MM.1S (cell line): ENCODE measurements around the gene PBX3.

Experiments
- DNase-seq: peaks from one replicate; pipeline ENCODE4 v3.0.0-alpha.2; 2015
- H2AFZ ChIP-seq: fragments of 300-600 bp; sonication (generic); 2 replicates; pipeline ENCODE4 v1.6.0; 2016; ENCODE audit warnings: antibody characterized with exemption, low read length
- H3F3A ChIP-seq: fragments of 300-600 bp; sonication (generic); 2 replicates; pipeline ENCODE4 v1.6.1; 2016; ENCODE audit warnings: mild to moderate bottlenecking, antibody characterized with exemption, low read length, moderate library complexity, mixed read lengths; ENCODE audit not compliant: insufficient read depth
- H3K27ac ChIP-seq: fragments of 300-600 bp; sonication (generic); 2 replicates; pipeline ENCODE4 v1.5.1; 2016; ENCODE audit warnings: mild to moderate bottlenecking, low read length
- H3K27me3 ChIP-seq: fragments of 300-600 bp; sonication (generic); replicated peaks from 2 replicates; pipeline ENCODE4 v1.6.0; 2016; ENCODE audit warnings: low read length; ENCODE audit not compliant: insufficient read depth
- H3K36me3 ChIP-seq: fragments of 300-600 bp; sonication (generic); replicated peaks from 2 replicates; pipeline ENCODE4 v1.6.1; 2016; ENCODE audit warnings: mild to moderate bottlenecking, low read length, mixed read lengths; ENCODE audit not compliant: insufficient read depth
- H3K4me1 ChIP-seq: fragments of 300-600 bp; sonication (generic); 2 replicates; pipeline ENCODE4 v1.6.1; 2016; ENCODE audit warnings: low read length, mixed read lengths
- H3K4me2 ChIP-seq: fragments of 300-600 bp; sonication (generic); 2 replicates; pipeline ENCODE4 v1.6.0; 2016; ENCODE audit warnings: low read depth, low read length
- H3K4me3 ChIP-seq: fragments of 300-600 bp; sonication (generic); 2 replicates; pipeline ENCODE4 v1.5.1; 2016; ENCODE audit warnings: low read length, mixed read lengths
- H3K79me2 ChIP-seq: fragments of 300-600 bp; sonication (generic); 2 replicates; pipeline ENCODE4 v1.6.1; 2016; ENCODE audit warnings: mixed run types, low read length, mixed read lengths
- H3K9ac ChIP-seq: fragments of 300-600 bp; sonication (generic); 2 replicates; pipeline ENCODE4 v1.6.1; 2016; ENCODE audit warnings: low read length, mixed read lengths
- H3K9me2 ChIP-seq: fragments of 300-600 bp; sonication (generic); replicated peaks from 2 replicates; pipeline ENCODE4 v1.6.1; 2016; ENCODE audit warnings: mild to moderate bottlenecking, low read length, mixed read lengths; ENCODE audit not compliant: insufficient read depth
- H3K9me3 ChIP-seq: fragments of 300-600 bp; sonication (generic); replicated peaks from 2 replicates; pipeline ENCODE4 v1.6.1; 2016; ENCODE audit warnings: mild to moderate bottlenecking, low read length, mixed read lengths; ENCODE audit not compliant: insufficient read depth
- H4K20me1 ChIP-seq: fragments of 300-600 bp; sonication (generic); 2 replicates; pipeline ENCODE4 v1.6.1; 2016; ENCODE audit warnings: mild to moderate bottlenecking, low read length, moderate library complexity, mixed read lengths; ENCODE audit not compliant: insufficient read depth
- EZH2 ChIP-seq: fragments of 300-600 bp; sonication (generic); optimal IDR thresholded peaks from 2 replicates; pipeline ENCODE3; 2017; ENCODE audit warnings: low read depth, mild to moderate bottlenecking, antibody characterized with exemption, low read length, mixed read lengths
- EZH2phosphoT487 ChIP-seq: fragments of 300-600 bp; sonication (generic); IDR thresholded peaks from 2 replicates; pipeline ENCODE4 v1.6.1; 2018; ENCODE audit warnings: antibody characterized with exemption, low read length
- TF ChIP-seq, protein P1 (sequence below): fragments of 300-600 bp; sonication (generic); IDR thresholded peaks from 2 replicates; pipeline ENCODE4 v1.5.1; 2016; ENCODE audit warnings: antibody characterized with exemption, low read length, mixed read lengths

Gene PBX3

DNA sequence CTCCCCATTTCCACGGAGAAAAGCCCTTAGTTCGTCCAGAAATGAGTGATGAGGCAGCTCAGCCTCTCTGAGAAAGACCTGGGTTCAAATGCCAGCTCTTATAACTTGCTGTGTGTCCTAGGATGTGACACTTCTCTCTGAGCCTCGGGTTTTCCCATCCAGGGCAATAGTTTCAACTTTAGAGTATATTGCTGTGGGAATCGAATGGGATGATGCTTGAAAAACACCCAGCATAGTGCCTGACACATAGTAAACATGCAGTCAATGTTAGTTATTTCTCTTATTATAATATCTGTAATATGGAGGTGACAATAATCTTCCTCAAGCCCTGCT lies 39.7 kb upstream of the PBX3 start:
- Histone ChIP-seq H3K36me3 (no peaks in the 10 kb centered on the region), H3K4me2 (peak overlapping the region; percentile 75), H3K27ac (0 out of 2 replicates have a peak overlapping the region, but pooled peaks have one; percentile 1), H3F3A (no peaks in the 10 kb centered on the region), H3K79me2 (peaks cover 45% of the 10 kb centered on the region), H3K4me3 (peak overlapping the region; percentile 78), H3K27me3 (no peaks in the 10 kb centered on the region), H2AFZ (peak overlapping the region; percentile 89), H3K4me1 (peaks cover 15% of the 10 kb centered on the region; the same call in 1 of the 2 replicates), H3K9me3 (no peaks in the 10 kb centered on the region), H4K20me1 (no peaks in the 10 kb centered on the region), H3K9me2 (no peaks in the 10 kb centered on the region), H3K9ac (peak overlapping the region; percentile 73)
- TF ChIP-seq EZH2 (no peak), EZH2phosphoT487 (no peak)
- TF ChIP-seq, protein P1, sequence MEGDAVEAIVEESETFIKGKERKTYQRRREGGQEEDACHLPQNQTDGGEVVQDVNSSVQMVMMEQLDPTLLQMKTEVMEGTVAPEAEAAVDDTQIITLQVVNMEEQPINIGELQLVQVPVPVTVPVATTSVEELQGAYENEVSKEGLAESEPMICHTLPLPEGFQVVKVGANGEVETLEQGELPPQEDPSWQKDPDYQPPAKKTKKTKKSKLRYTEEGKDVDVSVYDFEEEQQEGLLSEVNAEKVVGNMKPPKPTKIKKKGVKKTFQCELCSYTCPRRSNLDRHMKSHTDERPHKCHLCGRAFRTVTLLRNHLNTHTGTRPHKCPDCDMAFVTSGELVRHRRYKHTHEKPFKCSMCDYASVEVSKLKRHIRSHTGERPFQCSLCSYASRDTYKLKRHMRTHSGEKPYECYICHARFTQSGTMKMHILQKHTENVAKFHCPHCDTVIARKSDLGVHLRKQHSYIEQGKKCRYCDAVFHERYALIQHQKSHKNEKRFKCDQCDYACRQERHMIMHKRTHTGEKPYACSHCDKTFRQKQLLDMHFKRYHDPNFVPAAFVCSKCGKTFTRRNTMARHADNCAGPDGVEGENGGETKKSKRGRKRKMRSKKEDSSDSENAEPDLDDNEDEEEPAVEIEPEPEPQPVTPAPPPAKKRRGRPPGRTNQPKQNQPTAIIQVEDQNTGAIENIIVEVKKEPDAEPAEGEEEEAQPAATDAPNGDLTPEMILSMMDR: no peak
- DNase-seq: no peak

DNA sequence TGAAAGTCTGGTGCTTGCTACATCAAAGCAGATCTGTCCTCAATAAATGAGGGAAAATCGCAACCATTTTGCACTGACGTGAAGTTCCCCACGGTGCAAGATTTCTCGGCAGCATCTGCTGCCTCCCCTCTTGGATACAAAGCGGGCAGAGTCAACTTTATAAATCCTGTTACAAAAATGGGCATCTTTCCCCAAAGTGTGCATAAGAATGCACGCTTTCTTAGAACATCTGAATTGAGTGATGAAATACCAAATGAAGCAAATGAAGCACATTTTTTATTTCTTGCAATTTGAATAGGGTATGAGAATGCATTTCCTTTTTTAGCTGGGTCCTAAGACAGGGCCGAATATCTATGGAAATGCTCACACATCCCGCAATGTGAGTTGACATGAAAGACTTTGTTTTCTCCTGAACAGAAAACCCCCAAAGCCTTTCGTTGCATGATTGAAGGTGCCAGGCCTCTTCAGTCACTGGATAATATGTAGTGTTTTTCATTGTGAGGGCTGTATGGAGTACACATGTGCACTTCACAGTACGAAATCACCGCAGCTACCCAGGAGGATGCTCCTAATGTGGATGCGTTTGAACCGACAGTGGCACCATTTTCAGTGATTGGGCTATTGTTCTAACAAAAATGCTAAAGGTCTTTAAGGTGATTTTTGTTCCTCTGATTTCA lies 20.6 kb upstream of the PBX3 start:
- no peaks in the 10 kb centered on the region for H3K27me3 ChIP-seq
- H4K20me1 ChIP-seq: no peaks in the 10 kb centered on the region
- H3K79me2 ChIP-seq: no peaks in the 10 kb centered on the region
- TF ChIP-seq EZH2: no peak
- TF ChIP-seq, protein P1: no peak
- no peak for TF ChIP-seq EZH2phosphoT487
- no peak overlapping the region for H3K4me2 ChIP-seq
- H3K36me3 ChIP-seq: no peaks in the 10 kb centered on the region
- no peak for DNase-seq
- H3K4me1 ChIP-seq: no peaks in the 10 kb centered on the region
- no peak overlapping the region for H2AFZ ChIP-seq
- H3K9me3 ChIP-seq: no peaks in the 10 kb centered on the region
- H3K4me3 ChIP-seq: no peak overlapping the region
- H3F3A ChIP-seq: no peaks in the 10 kb centered on the region
- H3K9me2 ChIP-seq: no peaks in the 10 kb centered on the region
- H3K27ac ChIP-seq: no peak overlapping the region
- no peak overlapping the region for H3K9ac ChIP-seq

DNA sequence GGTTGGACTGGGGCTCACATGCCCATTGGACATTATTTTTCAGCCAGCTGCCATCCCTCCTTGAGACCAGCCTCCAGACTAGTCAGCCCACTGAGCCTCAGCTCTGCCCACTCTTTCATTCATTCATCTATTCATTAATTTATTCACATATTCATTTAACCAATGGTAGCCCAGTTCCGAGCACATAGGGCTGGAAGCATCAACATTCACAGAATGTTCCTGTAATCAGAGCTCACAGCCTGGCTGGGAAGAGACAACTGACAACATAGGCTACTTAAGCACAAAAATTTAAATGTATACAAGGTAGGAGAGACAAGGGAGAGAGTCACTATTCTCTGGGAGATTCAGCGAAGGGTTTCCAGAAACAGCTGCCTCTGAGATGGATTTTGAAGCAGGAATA lies 17.0 kb upstream of the PBX3 start:
- H3K79me2 ChIP-seq: no peaks in the 10 kb centered on the region
- DNase-seq: no peak
- no peaks in the 10 kb centered on the region for H4K20me1 ChIP-seq
- no peaks in the 10 kb centered on the region for H3K36me3 ChIP-seq
- H3K4me1 ChIP-seq: no peaks in the 10 kb centered on the region
- no peak overlapping the region for H2AFZ ChIP-seq
- no peak overlapping the region for H3K9ac ChIP-seq
- H3K4me2 ChIP-seq: no peak overlapping the region
- TF ChIP-seq EZH2phosphoT487 (no peak), EZH2 (no peak)
- TF ChIP-seq, protein P1: no peak
- H3K9me2 ChIP-seq: no peaks in the 10 kb centered on the region
- H3K27ac ChIP-seq: no peak overlapping the region
- no peak overlapping the region for H3K4me3 ChIP-seq
- no peaks in the 10 kb centered on the region for H3K9me3 ChIP-seq
- no peaks in the 10 kb centered on the region for H3K27me3 ChIP-seq
- H3F3A ChIP-seq: no peaks in the 10 kb centered on the region
